ENCODE results near the gene KIFC3. TPM values are rescaled to one million over a fixed set of nuclear protein-coding genes. Genes with fewer than 3 reads are reported as not detected.

KIFC3 gene
- total and polyA plus RNA-seq, 2 of the 8 experiments (the other 6 are each of a cell fraction or from before 2014, with no cell fraction given): 2.1 to 7.1 TPM

DNA sequence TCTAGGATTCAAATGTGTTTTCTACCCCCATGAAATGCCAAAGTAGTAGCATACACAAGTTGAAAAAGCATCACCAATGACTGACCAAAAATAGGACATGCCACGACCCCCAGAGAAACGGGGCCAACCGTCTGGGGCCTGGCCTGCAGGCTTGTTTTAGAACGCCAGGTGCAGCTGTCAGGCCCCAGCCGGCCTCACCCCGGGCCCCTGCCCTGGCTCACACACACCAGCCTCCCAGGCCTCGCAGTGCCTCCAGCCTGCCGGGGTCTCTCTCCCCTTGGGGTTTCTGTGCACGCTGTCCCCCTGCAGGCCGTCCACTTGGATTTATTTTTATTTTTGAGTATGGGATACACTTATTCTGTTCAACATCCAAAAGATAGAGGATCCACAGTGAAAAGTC lies 58.8 kb downstream of the KIFC3 start:
- CTCF ChIA-PET (ENCODE audit: partially characterized antibody): interaction anchor here (2.6 to 3.2 kb wide), 2 partner anchors 13 kb away, joined by 18 to 21 read pairs; no protein-coding TSS in a partner anchor
- no peak for TF ChIP-seq TAF7 (optimal IDR thresholded peaks at IDR 0.05; ENCODE audit: borderline replicate concordance, low read depth, low read length)
- TF ChIP-seq ASH2L (IDR thresholded peaks at IDR 0.05; ENCODE audit: low read length): no peak
- TF ChIP-seq SIX5 (IDR thresholded peaks at IDR 0.05; ENCODE audit: low read depth, low read length): no peak
- no peak for TF ChIP-seq YY1 (IDR thresholded peaks at IDR 0.05; ENCODE audit: low read depth, low read length)
- TF ChIP-seq NANOG (IDR thresholded peaks at IDR 0.05; ENCODE audit: insufficient read depth, low read depth, low read length, poor library complexity, severe bottlenecking): no peak
- no peak for TF ChIP-seq RFX5 (IDR thresholded peaks at IDR 0.05; ENCODE audit: borderline replicate concordance, low read depth, low read length)
- no peaks in the 10 kb centered on the region for H3K79me1 ChIP-seq (ENCODE audit: low read depth, low read length)
- H3K4me1 ChIP-seq (replicated peaks in 1 of 4; ENCODE audit: control insufficient read depth in 3 of 4, insufficient read depth in 4 of 4, low read length in 3 of 4): no peaks in the 10 kb centered on the region
- H3K23ac ChIP-seq (ENCODE audit: insufficient read length): no peak overlapping the region
- H3K27ac ChIP-seq (ENCODE audit: low read depth, low read length): no peak overlapping the region
- no peaks in the 10 kb centered on the region for H3K23me2 ChIP-seq (ENCODE audit: low read depth, low read length)
- H3K27me3 ChIP-seq (replicated peaks in 1 of 4; ENCODE audit: control insufficient read depth in 3 of 4, extremely low read depth in 1 of 4, insufficient read depth in 3 of 4, low read length in 3 of 4): no peaks in the 10 kb centered on the region
- no peak overlapping the region for H2BK20ac ChIP-seq (ENCODE audit: low read length)
- H3K14ac ChIP-seq (ENCODE audit: insufficient read length): no peak overlapping the region
- H3K4me2 ChIP-seq (ENCODE audit: insufficient read depth in 1 of 2, low read depth in 2 of 2, low read length in 2 of 2): no peak overlapping the region
- H3K56ac ChIP-seq (replicated peaks; ENCODE audit: insufficient read length, low read depth, low read length): no peak overlapping the region
- H3K18ac ChIP-seq (ENCODE audit: extremely low read depth, low read length): no peak overlapping the region
- H2BK120ac ChIP-seq (replicated peaks; ENCODE audit: low read depth, low read length): no peak overlapping the region
- H4K20me1 ChIP-seq (replicated peaks in 1 of 2; ENCODE audit: control insufficient read depth in 1 of 2, insufficient read depth in 2 of 2, low read length in 2 of 2): peaks cover 0 to 9% of the 10 kb centered on the region in 2 experiments
- H2AK5ac ChIP-seq (ENCODE audit: low read depth, low read length): no peak overlapping the region
- WGBS, 2 experiments (ENCODE audit: extremely low coverage in 1 of 2, insufficient coverage in 1 of 2, insufficient read length in 1 of 2, insufficient replicate concordance in 2 of 2, low coverage in 1 of 2, low lambda C conversion rate in 2 of 2, missing lambda C conversion rate in 1 of 2): 82% methylated on average over 10 of the region's 10 CpGs; no CpG with 5 or more reads in 1 of the 2 experiments
- H3K9ac ChIP-seq (replicated peaks in 1 of 4; ENCODE audit: extremely low read depth in 1 of 4, low read depth in 3 of 4, low read length in 3 of 4): no peak overlapping the region; a peak in 1 of 7 replicates
- H4K5ac ChIP-seq (ENCODE audit: insufficient read length, low read depth, low read length): no peak overlapping the region
- no peak overlapping the region for H3K4me3 ChIP-seq (ENCODE audit: extremely low read depth in 1 of 4, insufficient read depth in 2 of 4, low read depth in 3 of 4, low read length in 4 of 4)
- no peak overlapping the region; the same call in 1 of the 2 replicates for H2BK5ac ChIP-seq (ENCODE audit: low read depth, low read length)
- H2BK12ac ChIP-seq (ENCODE audit: low read depth, low read length): no peak overlapping the region
- FAIRE-seq (no peak), DNase-seq (ENCODE audit: low read depth in 1 of 2, low spot score in 2 of 2) (no peak)
- no peak overlapping the region for H3K4ac ChIP-seq (replicated peaks; ENCODE audit: insufficient read length, low read depth, low read length)
- POLR2A ChIA-PET (ENCODE audit: partially characterized antibody): interaction anchor here (1.0 kb wide), 1 partner anchor 10 kb away, joined by 4 read pairs; no protein-coding TSS in a partner anchor
- H3K79me2 ChIP-seq (ENCODE audit: control insufficient read depth in 1 of 2, insufficient read depth in 2 of 2, low read length in 2 of 2): no peaks in the 10 kb centered on the region
- no peaks in the 10 kb centered on the region for H3K9me3 ChIP-seq (ENCODE audit: insufficient read depth in 2 of 2, low read depth in 1 of 2, low read length in 1 of 2)
- H3K36me3 ChIP-seq (ENCODE audit: control insufficient read depth in 2 of 4, insufficient read depth in 4 of 4, low read length in 3 of 4): no peaks in the 10 kb centered on the region; a peak in 4 of 8 replicates
- no peak overlapping the region for H2BK15ac ChIP-seq (ENCODE audit: low read length)
- H4K8ac ChIP-seq (ENCODE audit: extremely low read depth, insufficient read depth, low read length): no peak overlapping the region
- no peak overlapping the region for H4K91ac ChIP-seq (replicated peaks; ENCODE audit: insufficient read length, low read length)
- no peak overlapping the region for H2AFZ ChIP-seq (ENCODE audit: low read length)
